Lower leg skin (tissue), 4 donors: ENCODE results near the gene ECM2. TPM values are rescaled to one million over a fixed set of nuclear protein-coding genes. Genes with fewer than 3 reads are reported as not detected.

ENCODE experiments used
- DNase-seq, 2 donors: peaks; one replicate each; pipeline ENCODE4 v3.0.0-alpha.2; 2019; ENCODE audit warnings: low spot score in 2 of 2
- H3K4me3 ChIP-seq: fragments of 200-600 bp; sonication (generic); 2 replicates; pipeline ENCODE4 v1.5.1; 2017; ENCODE audit warnings: mild to moderate bottlenecking, low read depth; ENCODE audit not compliant: poor library complexity, severe bottlenecking
- POLR2A ChIP-seq, 2 donors: fragments of 450-650 bp; IDR thresholded peaks; one replicate each; pipeline ENCODE4 v1.6.1; 2016 to 2017; ENCODE audit warnings: antibody characterized with exemption in 2 of 2, mild to moderate bottlenecking in 1 of 2, moderate library complexity in 1 of 2
- WGBS, 2 donors: methylation state at CpG; one replicate each; pipeline ENCODE4 v1.1.5; 2018; 5-methylcytosine and 5-hydroxymethylcytosine counted together
- intact Hi-C: fragments of 100-400 bp; cut with DNase I; formaldehyde crosslinking; loops from one replicate; pipeline ENCODE4 v1.15.0; 2023; ENCODE audit warnings: low total_unique reads
- total RNA-seq, 4 donors: library from RNA; depleted of rRNA; stranded (reverse); fragments of >200 nt; gene quantifications; one replicate each; pipeline ENCODE4 v1.1.0, GENCODE V29; 2016
- TF ChIP-seq, protein P1 (sequence below), 3 donors: fragments of 450-650 bp; IDR thresholded peaks; one replicate each; pipeline ENCODE4 v1.5.1; 2016; ENCODE audit warnings: antibody characterized with exemption in 3 of 3, mild to moderate bottlenecking in 3 of 3, moderate library complexity in 2 of 3

Gene ECM2
- total RNA-seq, 4 donors from 2014 or later, result 2.4 to 10.1 (median 3.8) TPM

DNA sequence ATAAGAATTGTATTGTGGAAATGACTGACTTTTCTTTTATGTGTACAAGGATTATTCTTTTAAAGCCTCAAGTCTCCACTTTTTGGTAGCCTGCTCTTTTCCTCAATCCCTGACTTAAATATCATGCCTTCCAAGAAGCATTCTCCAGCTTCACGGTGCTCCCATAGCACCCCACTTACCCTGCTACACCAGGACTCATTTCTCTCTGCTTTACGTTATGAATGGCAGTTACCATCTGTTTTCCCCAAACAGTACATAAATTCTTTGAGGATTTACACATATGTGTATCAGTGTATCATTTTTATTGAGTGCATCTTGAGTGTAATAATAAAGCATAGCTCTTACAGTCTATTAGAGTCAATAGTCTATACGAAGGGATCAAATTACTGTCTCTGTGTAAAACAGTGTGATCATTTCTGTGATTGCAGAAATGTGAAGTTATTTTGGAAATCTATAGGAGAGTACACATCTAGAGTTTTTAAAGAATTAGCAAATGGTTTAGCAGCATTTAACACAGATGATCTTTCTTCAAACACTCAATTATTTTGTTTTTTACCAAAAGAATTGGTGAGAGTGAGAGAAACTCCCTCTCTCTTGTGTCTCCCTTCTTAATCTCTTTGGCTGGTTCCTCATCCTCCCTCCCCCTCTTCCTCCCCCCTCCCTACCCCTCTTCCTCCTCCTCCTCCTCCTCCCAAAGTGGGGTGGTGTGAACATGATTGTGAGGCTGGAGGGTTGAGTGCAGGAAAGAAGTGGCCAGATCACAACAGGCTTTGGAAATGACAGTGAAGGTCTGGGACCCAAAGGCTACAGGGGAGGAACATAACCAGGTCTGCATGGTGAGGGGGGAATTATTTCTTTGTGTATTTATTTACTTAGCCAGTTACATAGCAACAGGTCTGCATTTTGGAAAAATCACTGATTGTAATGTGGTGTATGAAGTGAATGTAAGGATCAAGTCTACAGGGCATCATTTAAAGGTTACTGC, 27.6 kb upstream of the ECM2 start:
- intact Hi-C loops, result no loop called here
- DNase-seq, result no peak
- no peak for TF ChIP-seq POLR2A (IDR thresholded peaks at IDR 0.05)
- TF ChIP-seq, protein P1, sequence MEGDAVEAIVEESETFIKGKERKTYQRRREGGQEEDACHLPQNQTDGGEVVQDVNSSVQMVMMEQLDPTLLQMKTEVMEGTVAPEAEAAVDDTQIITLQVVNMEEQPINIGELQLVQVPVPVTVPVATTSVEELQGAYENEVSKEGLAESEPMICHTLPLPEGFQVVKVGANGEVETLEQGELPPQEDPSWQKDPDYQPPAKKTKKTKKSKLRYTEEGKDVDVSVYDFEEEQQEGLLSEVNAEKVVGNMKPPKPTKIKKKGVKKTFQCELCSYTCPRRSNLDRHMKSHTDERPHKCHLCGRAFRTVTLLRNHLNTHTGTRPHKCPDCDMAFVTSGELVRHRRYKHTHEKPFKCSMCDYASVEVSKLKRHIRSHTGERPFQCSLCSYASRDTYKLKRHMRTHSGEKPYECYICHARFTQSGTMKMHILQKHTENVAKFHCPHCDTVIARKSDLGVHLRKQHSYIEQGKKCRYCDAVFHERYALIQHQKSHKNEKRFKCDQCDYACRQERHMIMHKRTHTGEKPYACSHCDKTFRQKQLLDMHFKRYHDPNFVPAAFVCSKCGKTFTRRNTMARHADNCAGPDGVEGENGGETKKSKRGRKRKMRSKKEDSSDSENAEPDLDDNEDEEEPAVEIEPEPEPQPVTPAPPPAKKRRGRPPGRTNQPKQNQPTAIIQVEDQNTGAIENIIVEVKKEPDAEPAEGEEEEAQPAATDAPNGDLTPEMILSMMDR (IDR thresholded peaks at IDR 0.05), result no peak
- no peak overlapping the region for H3K4me3 ChIP-seq
- 61 to 67% methylated on average over 3 of the region's 3 CpGs for WGBS, 2 donors

DNA sequence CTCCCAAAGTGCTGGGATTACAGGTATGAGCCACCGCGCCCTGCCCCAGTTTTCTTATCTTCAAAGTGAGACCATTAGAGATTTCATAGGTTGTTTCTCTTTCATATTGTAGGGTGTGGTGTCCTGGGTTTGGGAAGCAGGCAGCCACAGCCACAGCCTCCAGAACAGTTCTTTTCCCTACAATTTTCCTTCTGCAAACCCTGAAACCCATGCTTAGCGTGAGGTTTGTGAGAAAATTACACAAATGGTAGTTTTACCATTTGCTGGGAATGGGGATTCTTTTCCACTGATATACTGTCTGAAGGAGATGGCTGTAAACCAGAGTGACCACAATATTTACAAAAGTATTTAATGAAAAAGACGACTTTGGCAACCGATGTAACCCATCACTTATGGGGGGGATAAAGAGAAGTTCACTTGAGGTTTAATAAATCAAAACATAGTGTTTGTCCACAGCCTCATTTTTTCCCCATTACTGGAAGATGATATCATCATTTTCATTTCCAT, 26.7 kb upstream of the ECM2 start:
- no peak overlapping the region for H3K4me3 ChIP-seq
- 65 to 70% methylated on average over 5 of the region's 5 CpGs for WGBS, 2 donors
- intact Hi-C loops, result no loop called here
- DNase-seq, result no peak
- TF ChIP-seq, protein P1 (IDR thresholded peaks at IDR 0.05), result no peak
- TF ChIP-seq POLR2A (IDR thresholded peaks at IDR 0.05), result no peak

GRCh38 chr9:92561374-92562330, 25.9 kb upstream of the ECM2 start:
- 70 to 73% methylated on average over 5 of the region's 5 CpGs for WGBS, 2 donors
- intact Hi-C loops, result no loop called here

GRCh38 chr9:92558612-92559374, 23.0 kb upstream of the ECM2 start:
- DNase-seq, result no peak
- H3K4me3 ChIP-seq, result no peak overlapping the region
- TF ChIP-seq POLR2A (IDR thresholded peaks at IDR 0.05), result no peak
- TF ChIP-seq, protein P1 (IDR thresholded peaks at IDR 0.05), result no peak
- intact Hi-C loops, result no loop called here
- WGBS, 2 donors, result 84 to 96% methylated on average over 16 of the region's 16 CpGs

More at GRCh38 chr9:92561374-92562330, 25.9 kb upstream of the ECM2 start:
- no peak overlapping the region for H3K4me3 ChIP-seq
- no peak for DNase-seq
- no peak for TF ChIP-seq POLR2A (IDR thresholded peaks at IDR 0.05)
- TF ChIP-seq, protein P1 (IDR thresholded peaks at IDR 0.05), result no peak

DNA sequence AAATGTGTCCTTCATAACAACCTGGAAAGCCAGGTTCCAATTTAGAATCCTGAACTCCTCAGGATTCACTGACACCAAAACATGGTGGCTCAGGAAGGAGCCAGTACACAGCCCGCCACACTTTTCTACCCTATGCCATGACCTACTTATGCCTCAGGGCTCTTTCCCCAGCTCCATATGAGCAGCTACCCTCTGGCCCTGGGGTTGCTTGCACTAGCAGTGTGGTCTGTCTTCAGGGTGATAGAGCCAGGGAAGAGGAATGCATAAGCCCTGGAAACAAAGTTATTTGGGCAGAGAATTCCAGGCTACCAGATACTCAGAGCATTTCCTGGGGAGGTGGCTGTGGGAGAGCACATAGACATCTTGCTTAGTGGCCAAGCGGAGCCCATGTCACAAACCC, 15.0 kb upstream of the ECM2 start:
- no peak for TF ChIP-seq POLR2A (IDR thresholded peaks at IDR 0.05)
- TF ChIP-seq, protein P1 (IDR thresholded peaks at IDR 0.05), result no peak
- intact Hi-C loops, result no loop called here
- DNase-seq, result no peak
- H3K4me3 ChIP-seq, result no peak overlapping the region
- WGBS, 2 donors, result 90 to 98% methylated on average over 2 of the region's 2 CpGs
